Heart left ventricle (tissue), 13 donors: Measurements from ENCODE around the gene PYCARD.

Experiments
- CTCF ChIP-seq, 12 donors: fragments of 200-600 bp; sonication (generic) in 4 of 12; IDR thresholded peaks; one replicate each; pipeline versions ENCODE4 v1.5.0 to v1.8.0; 2018 to 2022; ENCODE audit warnings: antibody characterized with exemption in 12 of 12, mild to moderate bottlenecking in 5 of 12
- POLR2A ChIP-seq, 2 donors: fragments of 450-650 bp; IDR thresholded peaks; one replicate each; pipeline ENCODE4 v1.6.1; 2017; ENCODE audit warnings: antibody characterized with exemption in 2 of 2, mild to moderate bottlenecking in 2 of 2, moderate library complexity in 2 of 2
- donor health status: ischemic (EF 13 %, LVEDD 7.1; RV severe dilation, severe dysfunction).
- donor health status: DM: no; HTN: yes; CAD: no.
- donor health status: DM: no; HTN: no; CAD: no.
- donor health status: ischemic (EF 25% LVEDD 6.9; RV normal size, moderate dysfunction).
- donor health status: ischemic (EF 25% LVEDD 5.7; RV mildly dilated, moderate dysfunction).
- donor health status: ischemic (EF 35%, LVEDD 5.7; RV mildly dilated, moderate dysfunction).
- donor health status: nonischemic (EF 11% LVEDD 7.7; RV severe dilation, severe dysfunction).
- donor health status: DM: yes; HTN: yes; CAD: no.
- donor health status: PGD.
- donor health status: ischemic (EF 29% LVEDD 5.4; RV normal size, mild dysfunction).
- donor health status: nonischemic (EF 23%, LVEDD 6.1; RV moderate dilation, normal function).

- TF ChIP-seq CTCF (IDR thresholded peaks at IDR 0.05): no peak
- TF ChIP-seq POLR2A (IDR thresholded peaks at IDR 0.05): no peak
Measured at GRCh38 chr16:31225193-31225592, 22.6 kb upstream of the PYCARD start.
